ENCODE measurements around the gene OR5B21.

DNA sequence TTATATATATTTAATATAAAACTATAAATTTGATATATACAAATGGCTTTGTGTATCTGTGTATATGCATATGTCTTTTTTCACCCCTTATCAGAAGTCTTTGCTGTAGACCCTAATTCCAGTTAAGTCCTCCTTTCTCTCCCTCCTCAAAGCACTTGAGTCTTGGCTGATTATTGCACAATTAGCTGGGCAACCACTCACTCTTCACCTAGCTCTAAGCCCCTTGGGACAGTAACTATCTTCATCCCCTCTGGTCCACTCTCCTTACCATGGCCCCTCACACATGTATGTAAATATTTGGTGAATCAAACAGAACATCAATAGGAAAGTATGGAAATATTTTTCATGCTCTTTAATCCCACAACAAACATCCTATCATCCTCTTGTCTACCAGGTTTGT is 909 bp upstream of the OR5B21 start:
- TF ChIP-seq, protein P1, sequence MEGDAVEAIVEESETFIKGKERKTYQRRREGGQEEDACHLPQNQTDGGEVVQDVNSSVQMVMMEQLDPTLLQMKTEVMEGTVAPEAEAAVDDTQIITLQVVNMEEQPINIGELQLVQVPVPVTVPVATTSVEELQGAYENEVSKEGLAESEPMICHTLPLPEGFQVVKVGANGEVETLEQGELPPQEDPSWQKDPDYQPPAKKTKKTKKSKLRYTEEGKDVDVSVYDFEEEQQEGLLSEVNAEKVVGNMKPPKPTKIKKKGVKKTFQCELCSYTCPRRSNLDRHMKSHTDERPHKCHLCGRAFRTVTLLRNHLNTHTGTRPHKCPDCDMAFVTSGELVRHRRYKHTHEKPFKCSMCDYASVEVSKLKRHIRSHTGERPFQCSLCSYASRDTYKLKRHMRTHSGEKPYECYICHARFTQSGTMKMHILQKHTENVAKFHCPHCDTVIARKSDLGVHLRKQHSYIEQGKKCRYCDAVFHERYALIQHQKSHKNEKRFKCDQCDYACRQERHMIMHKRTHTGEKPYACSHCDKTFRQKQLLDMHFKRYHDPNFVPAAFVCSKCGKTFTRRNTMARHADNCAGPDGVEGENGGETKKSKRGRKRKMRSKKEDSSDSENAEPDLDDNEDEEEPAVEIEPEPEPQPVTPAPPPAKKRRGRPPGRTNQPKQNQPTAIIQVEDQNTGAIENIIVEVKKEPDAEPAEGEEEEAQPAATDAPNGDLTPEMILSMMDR (IDR thresholded peaks at IDR 0.05) = no peak
- TF ChIP-seq POLR2A (IDR thresholded peaks at IDR 0.05) = no peak

Measured in adrenal gland (tissue), 5 donors.